Ramos (cell line): ENCODE measurements around the gene MPP7.

Experiments
- in situ Hi-C: fragments of 300-500 bp; cut with MboI; formaldehyde crosslinking; loops from one replicate; pipeline ENCODE4 v1.14.3; 2022; ENCODE audit warnings: low sequenced_read_pairs; ENCODE audit not compliant: unreplicated experiment

MPP7 gene

DNA sequence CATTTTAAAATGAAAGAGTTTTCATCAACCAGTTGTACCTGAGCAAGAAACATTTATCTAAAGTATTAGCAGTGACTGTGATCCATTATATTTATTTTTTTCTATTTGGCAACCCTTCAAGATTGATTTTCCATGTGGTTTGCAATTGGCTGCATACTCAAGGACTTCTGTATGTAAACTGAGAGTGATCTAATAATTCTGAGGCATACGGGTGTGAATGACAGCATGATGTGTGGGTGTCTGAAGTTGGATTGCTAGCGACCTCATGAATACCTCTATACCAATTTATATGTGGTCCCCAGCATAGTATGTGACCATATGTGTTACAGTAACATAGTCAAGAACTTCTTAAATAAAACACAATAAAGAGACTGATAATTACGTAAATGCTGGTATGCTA lies 8.2 kb upstream of the MPP7 start:
- in situ Hi-C loops, result no loop called here

DNA sequence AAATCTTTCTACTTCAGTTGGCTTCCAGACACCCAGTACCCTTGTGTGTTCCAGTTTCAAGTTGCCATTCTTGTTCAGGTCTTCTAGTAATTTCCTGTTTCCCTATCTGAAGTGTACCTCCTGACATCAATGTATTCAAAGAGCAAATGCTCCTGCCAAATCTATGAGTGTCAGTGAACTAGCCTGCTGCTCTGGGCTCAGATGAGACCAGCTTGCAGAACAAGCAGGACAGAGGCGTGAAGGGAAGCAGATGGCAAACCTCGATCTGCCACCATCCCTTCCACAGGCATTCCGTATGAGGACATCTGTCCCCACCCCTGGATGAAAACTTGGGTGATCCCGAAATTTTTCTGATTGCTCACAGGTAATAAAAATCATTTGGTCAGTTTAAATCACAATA lies 4.4 kb upstream of the MPP7 start:
- in situ Hi-C loops, result no loop called here

DNA sequence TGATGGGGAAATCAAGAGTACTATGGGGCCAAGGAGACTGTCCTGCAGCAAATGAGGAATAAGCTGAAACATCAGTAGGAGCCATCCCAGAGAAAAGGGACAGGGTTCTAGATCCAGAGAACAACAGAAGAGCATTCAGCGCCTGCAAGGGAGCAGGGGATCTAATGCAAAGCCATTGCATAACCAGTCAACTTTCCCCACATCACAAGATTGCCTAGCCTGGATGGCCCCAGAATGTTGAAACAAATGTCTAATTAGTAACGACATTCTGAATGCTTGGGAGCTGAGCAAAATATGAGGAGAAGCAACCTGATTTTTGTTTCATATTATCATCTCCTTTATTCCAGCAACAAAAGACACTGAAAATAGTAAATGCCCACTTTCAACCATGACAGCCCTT lies 2.7 kb upstream of the MPP7 start:
- in situ Hi-C loops, result no loop called here

DNA sequence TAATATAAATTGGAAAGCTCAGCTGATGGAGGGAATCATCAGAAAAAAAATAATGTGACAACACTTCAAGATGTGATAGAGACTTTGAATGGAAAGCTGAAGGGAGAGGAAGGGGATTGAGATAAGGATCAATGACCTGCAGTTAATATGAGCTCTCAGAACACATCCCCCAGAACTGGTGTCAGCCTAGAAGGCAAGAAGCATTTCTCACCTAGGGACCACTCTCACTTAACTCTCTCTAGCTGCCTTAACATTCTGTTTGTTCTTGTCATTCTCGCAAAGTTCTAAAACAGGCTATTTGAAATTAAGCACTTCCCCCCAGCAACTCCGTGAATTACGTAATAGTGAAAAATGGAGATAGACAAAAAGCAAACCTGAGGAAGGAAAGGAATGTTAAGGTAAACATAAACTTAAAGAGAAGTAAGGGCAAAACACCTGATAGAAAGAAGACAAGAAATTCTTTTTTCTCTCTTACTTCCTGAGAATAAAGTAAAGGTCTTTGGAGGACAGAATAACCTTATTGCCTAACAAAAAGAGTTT lies 1.2 kb upstream of the MPP7 start:
- in situ Hi-C loops, result no loop called here

DNA sequence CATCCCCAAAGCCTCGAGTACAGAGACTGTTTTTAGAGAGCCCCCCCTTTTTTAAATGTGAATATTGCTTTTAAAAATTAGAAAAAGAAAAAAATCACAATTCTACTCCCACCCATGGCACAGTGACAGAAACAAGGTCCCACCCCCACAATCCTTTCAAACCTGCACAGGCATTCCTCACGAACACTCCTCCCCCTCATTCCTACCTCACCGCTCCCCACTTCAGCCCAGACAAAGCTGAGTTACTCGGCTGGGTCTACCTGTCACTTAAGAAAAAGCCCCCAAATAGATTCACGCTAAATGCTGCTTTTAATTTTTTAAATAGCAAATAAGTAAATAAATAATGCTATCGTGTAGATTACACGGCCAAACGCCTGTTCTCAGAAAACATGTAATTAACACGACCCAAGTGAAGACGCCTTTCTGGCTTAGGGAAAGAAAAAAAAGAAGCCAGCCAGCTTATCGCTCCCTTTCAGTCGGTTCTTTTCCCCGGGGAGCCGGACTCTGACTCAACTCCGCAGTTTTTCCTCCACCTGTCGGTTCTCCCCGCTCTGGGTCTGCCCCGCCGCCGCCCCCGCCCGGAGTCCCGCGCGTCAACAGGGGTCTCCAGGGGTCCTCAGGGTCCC lies 739 bp downstream of the MPP7 start:
- in situ Hi-C loops, result no loop called here

DNA sequence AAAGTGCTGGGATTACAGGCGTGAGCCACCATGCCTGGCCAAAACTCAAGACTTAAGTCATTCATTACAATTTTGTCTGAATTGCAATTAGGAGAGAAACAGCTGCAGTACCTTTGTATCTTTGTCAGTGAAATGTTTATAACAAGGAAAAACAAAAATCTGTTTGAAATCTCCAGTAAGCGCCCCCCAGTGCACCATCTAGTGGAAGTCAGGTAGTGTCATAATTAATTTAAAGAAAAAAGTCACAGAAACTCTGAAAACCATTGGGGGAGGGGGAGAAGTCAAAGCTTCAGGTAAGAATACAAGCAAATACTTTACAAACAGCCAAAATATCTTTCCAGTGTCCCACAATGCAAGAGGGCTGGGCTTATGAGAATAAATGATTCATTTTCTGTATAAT lies 2.8 kb downstream of the MPP7 start:
- in situ Hi-C loops, result no loop called here

DNA sequence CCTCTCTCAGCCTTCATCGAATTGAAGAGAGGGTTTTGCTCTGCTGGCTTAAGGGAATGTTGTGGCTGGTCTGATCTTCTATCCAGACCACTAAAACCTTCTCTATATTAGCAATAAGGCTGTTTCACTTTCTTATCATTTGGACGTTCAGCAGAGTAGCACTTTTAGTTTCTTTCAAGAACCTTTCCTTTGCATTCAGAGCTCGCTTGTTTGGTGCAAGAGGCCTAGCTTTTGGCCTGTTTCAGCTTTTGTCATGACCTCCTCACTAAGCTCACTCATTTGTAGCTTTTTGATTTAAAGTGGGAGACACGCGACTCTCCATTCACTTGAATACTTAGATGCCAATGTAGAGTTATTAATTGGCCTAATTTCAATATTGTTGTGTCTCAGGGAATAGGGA lies 3.9 kb downstream of the MPP7 start:
- in situ Hi-C loops, result no loop called here

DNA sequence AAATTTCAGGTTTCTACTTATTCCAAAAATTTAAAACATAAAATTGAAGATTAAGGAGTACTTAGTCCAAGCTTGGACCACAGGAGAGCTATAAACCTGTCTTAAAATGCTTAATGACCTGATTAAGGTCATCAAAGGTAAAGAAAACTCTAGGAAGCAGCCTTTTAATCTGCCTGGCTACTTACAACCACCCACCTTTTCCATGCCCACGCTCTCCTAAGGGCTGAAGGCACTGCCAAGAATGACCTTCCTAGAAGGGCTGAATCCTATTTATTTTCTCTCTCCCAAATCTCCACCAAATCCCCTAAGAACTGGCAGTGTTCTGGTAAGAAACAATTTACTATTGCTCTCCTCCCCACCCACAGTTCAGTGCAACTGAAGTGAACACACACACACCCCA lies 6.8 kb downstream of the MPP7 start:
- in situ Hi-C loops, result no loop called here

DNA sequence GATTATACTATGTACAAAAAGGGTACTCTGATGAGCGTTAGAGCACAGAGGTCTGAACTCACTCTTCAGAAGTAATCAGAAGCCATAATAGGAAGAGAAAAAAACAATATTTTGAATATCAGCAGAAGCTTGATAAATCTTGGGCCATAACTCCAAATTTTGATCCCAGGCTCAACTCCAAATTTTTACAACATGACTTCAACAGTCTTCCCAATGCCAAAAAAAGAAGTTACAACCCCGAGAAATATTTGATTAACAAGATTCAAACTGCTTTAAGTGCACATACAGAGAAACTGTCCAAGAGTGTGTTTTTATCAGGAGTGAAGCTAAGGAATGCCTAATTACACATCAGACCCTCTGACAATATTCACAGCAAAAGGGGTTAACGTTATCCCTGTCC lies 7.5 kb downstream of the MPP7 start:
- in situ Hi-C loops, result no loop called here

DNA sequence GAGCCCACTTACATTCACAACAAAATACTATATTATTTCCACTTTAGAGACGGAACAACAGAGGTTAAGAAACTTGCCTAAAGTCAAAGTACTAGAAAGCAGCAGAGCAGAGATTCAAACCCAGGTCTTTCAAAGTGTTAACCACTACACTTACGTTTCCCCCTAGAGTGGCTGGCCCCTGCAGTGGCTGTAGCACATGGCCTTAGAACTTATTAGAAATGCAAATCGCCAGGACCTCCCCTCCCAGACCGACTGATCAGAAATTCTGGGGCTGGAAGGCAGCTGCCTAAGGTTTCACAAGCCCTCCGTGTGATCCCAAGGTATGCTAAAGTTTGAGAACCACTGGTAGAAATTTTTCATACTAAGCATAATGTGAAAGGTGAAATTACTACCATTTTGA lies 8.1 kb downstream of the MPP7 start:
- in situ Hi-C loops, result no loop called here

DNA sequence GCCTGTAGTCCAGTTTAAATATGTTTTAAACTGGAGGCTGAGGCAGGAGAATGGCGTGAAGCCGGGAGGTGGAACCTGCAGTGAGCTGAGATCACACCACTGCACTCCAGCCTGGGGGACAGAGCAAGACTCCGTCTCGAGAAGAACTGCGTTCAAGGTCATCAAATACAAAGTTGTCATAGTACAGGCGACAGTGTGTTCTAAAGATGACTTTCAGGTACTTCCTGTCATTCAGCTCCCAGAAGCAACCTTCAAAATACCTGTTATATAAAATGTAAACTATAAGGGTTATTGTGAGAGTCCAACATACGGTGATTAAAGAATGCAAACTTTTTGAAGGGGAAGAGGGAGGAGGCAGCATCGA lies 8.7 kb downstream of the MPP7 start:
- in situ Hi-C loops, result no loop called here

DNA sequence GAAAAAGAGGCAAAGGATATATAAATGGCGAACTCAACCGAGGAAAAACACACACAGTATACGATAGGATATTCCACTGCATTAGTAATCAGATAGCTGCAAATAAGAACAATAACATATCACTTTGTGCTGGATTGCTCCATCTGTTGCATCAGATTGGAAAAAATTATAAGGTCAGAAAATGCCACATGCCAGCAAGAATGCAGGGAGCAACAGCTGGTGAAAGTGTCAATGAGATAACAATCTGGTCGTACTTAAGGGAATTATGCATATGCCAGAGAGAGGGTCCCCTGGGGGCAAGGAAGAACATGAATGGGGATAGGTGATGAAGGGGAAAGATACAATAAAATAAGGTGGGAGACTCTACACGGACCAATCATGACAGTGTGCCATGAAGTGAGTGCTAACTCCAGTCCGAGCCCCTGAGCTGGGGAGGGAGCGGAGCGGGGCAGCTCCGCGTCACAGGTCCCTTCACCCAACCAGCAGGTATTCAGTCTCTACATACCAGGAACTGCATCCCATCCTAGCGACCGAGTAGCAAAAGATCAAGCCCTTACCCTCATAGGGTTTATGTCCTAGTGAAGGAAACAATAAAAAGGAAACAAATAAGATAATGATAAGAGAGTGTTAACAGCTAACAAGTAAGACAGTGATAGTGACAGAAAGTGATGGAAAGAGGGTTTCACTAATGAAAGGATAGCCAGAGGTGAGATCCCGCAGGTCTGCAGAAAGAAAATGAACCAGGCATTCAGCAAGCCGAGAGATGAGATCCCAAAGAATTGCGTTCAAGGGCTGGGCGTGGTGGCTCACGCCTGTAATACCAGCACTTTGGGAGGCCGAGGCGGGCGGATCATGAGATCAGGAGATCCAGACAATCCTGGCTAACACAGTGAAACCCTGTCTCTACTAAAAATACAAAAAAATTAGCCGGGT lies 9.4 kb downstream of the MPP7 start:
- in situ Hi-C loops, result no loop called here

DNA sequence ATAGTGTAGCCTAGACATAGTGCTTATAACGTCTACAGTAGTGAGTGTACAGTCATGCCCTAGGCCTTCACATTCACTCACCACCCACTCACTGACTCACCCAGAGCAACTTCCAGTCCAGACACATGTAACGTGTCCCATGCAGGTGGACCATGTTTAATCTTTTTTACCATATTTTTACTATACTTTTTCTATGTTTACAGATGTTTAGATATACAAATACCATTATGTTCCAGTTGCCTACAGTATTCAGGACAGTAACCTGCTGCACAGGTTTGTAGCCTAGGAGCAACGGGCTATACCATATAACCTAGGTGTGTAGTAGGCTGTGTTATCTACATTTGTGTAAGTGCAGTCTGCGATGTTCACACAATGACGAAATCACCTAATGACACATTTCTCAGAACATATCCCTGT lies 11.0 kb downstream of the MPP7 start:
- in situ Hi-C loops, result no loop called here

DNA sequence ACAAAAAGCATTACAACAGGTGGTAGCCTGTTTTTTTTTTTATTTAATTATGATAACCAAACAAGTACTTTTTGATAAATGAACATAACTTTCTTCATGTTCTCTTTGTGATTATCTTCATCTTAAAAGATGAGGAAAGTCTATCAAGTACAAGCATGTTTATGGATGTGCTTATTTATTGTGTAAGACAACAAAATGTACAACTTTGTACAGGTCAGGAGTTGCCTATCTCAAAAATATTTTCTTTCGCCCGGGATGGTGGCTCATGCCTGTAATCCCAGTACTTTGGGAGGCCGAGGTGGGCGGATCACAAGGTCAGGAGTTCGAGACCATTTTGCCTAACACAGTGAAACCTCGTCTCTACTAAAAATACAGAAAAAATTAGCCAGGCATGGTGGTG lies 17.0 kb downstream of the MPP7 start:
- in situ Hi-C loops, result no loop called here

DNA sequence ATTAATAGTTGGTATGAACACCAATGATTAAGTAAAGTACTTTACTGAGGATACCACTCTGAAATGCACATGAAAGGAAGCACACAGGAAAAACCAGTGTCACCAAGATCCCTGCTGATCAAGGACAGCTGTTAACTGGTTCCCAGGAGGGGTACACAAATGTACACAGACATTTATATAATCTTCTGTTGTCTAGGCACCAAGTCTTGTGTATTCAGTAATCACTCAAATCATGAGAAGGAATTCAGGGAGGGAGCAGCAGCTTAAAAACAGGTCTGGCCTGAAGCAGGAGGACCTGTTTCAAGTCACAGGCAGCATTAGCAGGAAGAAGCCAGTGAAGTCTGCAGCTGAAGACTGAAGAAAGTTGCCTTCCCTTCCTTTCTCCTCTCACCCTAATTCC lies 18.7 kb downstream of the MPP7 start:
- in situ Hi-C loops, result no loop called here

DNA sequence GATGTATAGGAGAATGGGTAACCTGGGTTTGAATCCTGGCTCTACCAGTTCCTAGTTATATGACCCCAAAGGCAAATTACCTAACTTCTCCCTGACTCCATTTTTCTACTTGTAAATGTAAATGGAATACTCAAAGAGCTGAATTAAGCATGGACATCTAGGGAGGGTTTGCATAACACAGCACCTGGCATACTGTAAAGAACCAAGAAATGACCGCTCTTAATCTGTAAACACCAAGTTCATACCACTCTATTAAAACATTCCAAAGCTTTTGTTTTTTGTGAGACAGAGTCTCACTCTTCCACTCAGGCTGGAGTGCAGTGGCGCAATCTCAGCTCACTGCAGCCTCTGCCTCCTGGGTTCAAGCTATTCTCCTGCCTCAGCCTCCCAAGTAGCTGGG lies 19.6 kb downstream of the MPP7 start:
- in situ Hi-C loops, result no loop called here

DNA sequence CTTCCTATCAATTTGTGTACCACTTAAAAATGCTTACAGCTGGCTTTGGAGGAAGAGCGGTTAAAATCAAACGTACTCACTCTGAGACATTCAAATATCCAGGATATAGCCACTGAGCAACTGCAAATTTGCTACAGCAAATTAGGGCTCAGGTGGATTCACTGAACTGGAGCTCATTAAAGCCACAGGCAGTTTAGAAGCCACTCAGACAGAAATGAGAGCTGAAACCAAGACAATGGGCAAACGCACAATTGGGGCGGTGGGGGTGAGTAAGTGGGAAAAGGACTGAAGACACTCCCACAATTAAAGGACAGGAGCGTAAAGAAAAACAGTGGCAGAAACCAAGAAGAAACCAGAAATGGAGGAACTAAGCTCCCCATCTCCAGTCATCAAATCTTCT lies 20.5 kb downstream of the MPP7 start:
- in situ Hi-C loops, result no loop called here

DNA sequence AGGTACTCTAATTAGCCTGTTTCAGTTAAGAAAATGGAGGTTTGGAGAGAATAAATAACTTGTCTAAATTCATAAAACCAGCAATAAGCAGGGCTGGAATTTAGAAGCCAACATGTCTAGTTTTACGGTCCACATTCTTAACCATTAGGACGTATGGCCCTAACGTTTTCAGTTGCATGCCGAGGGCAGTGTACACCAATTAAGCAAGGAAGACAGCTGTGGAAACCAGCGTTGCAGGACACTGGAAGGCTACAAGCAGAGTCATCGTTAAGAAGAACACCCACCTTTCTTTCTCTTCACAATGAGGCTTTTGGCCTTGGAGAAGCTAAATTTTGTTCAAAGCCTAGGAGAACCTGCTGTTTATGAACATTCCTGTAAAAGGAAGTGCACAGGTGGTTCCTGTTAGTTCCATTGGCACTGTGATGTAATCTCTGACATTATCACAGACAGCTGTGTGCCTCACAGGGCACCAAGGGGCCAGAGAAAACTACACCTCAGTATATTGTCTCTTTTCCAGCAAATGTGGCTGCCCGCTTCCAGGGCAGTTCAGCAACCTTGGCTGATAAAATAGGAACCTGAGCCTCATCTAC lies 21.0 kb downstream of the MPP7 start:
- in situ Hi-C loops, result no loop called here

DNA sequence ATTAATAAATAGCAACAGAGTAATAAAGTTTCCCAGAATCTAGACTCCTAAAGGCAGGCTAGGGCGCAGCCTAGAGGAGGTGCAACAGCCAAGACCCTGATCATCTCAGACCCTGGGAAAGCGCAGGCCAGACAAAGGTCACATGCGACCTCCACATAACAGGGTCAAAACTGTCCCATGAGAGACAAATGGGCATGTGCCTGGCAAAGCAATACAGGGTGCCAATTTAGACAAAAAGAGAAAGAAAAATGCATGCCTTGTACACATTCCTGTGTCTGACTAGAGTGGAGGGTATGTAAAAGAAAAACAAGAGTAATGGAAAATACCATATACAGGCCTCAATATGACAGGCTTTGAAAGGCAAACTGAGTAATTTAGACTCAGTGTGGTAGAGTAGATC lies 22.2 kb downstream of the MPP7 start:
- in situ Hi-C loops, result no loop called here

DNA sequence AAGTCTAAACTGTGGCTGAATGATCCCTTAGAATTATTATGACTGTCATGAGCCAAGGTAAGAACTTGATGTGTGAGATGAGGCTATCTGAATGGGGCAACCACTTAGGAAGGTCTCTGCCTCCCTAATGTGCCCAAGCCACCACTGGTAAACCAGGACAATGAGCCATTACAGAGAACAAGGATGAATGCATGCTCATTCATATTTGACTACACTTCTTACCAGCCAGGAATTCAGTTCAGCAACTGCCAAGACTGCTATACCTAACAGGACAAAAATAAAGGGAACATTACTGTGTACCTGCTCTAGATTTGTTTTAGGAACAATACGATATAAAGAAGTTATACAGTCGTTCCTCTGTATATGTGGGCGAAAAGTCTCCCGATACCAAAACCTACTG lies 23.0 kb downstream of the MPP7 start:
- in situ Hi-C loops, result no loop called here

DNA sequence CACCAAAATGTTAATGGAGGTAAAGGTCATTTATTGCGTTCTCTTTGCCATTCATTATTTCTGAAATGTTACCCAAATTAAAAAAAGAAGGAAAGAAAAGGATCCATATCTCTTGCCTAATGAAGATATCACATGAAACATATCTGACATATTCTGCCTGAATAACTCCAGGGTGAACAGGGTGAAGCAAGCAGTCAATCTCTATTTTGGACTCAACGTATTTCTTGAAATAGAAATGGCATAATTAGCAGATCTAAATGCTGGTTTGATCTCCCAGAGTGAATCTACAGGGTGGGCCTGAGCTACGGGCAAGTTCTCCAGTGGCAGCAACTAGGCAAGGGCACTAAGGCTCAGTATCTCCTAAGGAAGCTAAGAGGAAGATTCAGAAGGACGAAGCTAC lies 24.0 kb downstream of the MPP7 start:
- in situ Hi-C loops, result no loop called here
